NCI-H748 (cell line): ENCODE data around the gene UGT1A1.
A peak's percentile ranks its signal among the peaks of the same experiment; 100 is the strongest.

Source experiments
- DNase-seq: peaks from one replicate; lab custom pipeline; 2025; ENCODE audit not compliant: unreplicated experiment; lab: John Stamatoyannopoulos, UW

UGT1A1 gene

GRCh38 chr2:233756429-233757081 is 3.5 kb upstream of the UGT1A1 start:
- DNase-seq: no peak

- DNase-seq: no peak
Measured at GRCh38 chr2:233758141-233758540, 1.9 kb upstream of the UGT1A1 start.

- DNase-seq: no peak
Measured at GRCh38 chr2:233758849-233759248, 1.2 kb upstream of the UGT1A1 start.

- DNase-seq: no peak
Measured at GRCh38 chr2:233761040-233761769, 1.1 kb downstream of the UGT1A1 start.

- no peak for DNase-seq
Measured at GRCh38 chr2:233764264-233764663, 4.2 kb downstream of the UGT1A1 start.

GRCh38 chr2:233764761-233765160 is 4.7 kb downstream of the UGT1A1 start:
- DNase-seq: no peak

GRCh38 chr2:233766416-233766815 is 6.3 kb downstream of the UGT1A1 start:
- peak; percentile 19 for DNase-seq

GRCh38 chr2:233768076-233768475 is 8.0 kb downstream of the UGT1A1 start:
- peak; percentile 77 for DNase-seq

GRCh38 chr2:233769260-233769659 is 9.2 kb downstream of the UGT1A1 start:
- DNase-seq: no peak

- DNase-seq: no peak
Measured at GRCh38 chr2:233772153-233772552, 12.1 kb downstream of the UGT1A1 start.

- DNase-seq: no peak
Measured at GRCh38 chr2:233772583-233772982, 12.5 kb downstream of the UGT1A1 start.

GRCh38 chr2:233773854-233774253 is 13.8 kb downstream of the UGT1A1 start:
- no peak for DNase-seq

GRCh38 chr2:233775414-233775813 is 15.3 kb downstream of the UGT1A1 start:
- DNase-seq: no peak

- no peak for DNase-seq
Measured at GRCh38 chr2:233778030-233778429, 18.0 kb downstream of the UGT1A1 start, which contains the start of gene MROH2A. Gene MROH2A, plus strand, starts transcription at chr2:233778330. Its CDS starts 1,029 bp downstream, at chr2:233779359.

GRCh38 chr2:233779722-233780121 is 19.7 kb downstream of the UGT1A1 start:
- DNase-seq: no peak

- DNase-seq: no peak
Measured at GRCh38 chr2:233780771-233781170, 20.7 kb downstream of the UGT1A1 start.

- DNase-seq: no peak
Measured at GRCh38 chr2:233789554-233789953, 29.5 kb downstream of the UGT1A1 start.

GRCh38 chr2:233791151-233791882 is 31.2 kb downstream of the UGT1A1 start:
- no peak for DNase-seq

- DNase-seq: no peak
Measured at GRCh38 chr2:233791883-233792329, 31.8 kb downstream of the UGT1A1 start.

GRCh38 chr2:233792720-233793119 is 32.6 kb downstream of the UGT1A1 start:
- no peak for DNase-seq

- DNase-seq: peak; percentile 55
Measured at GRCh38 chr2:233793465-233794127, 33.5 kb downstream of the UGT1A1 start.
